ENCODE results near the gene SENP1. TPM values are rescaled to one million over a fixed set of nuclear protein-coding genes. Genes with fewer than 3 reads are reported as not detected.

Gene SENP1
- total RNA-seq, 1 experiment from 2014 or later = 17.7 TPM

GRCh38 chr12:48060474-48060873 is 45.4 kb downstream of the SENP1 start:
- H3K9me3 Mint-ChIP-seq (ENCODE audit: low read depth, unreplicated experiment) = peaks cover 11% of the 10 kb centered on the region
- intact Hi-C loops (cut with micrococcal nuclease; ENCODE audit: unreplicated experiment) = no loop called here
- CTCF ChIA-PET = no interaction called here
- H3K27me3 Mint-ChIP-seq (ENCODE audit: unreplicated experiment) = no peaks in the 10 kb centered on the region
- H3K27ac Mint-ChIP-seq (ENCODE audit: unreplicated experiment) = no peak overlapping the region
- no peak for TF ChIP-seq CTCF (IDR thresholded peaks at IDR 0.05; ENCODE audit: unreplicated experiment)
- H3K4me1 Mint-ChIP-seq (ENCODE audit: low read depth, unreplicated experiment) = no peaks in the 10 kb centered on the region
- no peak overlapping the region for H3K4me3 Mint-ChIP-seq (ENCODE audit: low read depth, unreplicated experiment)
- no peak for DNase-seq
- BruUV-seq (replicated peaks) = no TSS peak
- peaks cover 5% of the 10 kb centered on the region for H3K36me3 Mint-ChIP-seq (ENCODE audit: insufficient read depth, unreplicated experiment)

GRCh38 chr12:48058771-48059170 is 47.1 kb downstream of the SENP1 start:
- TF ChIP-seq CTCF (IDR thresholded peaks at IDR 0.05; ENCODE audit: unreplicated experiment) = no peak
- no TSS peak for BruUV-seq (replicated peaks)
- Mint-ChIP-seq H3K36me3 (ENCODE audit: insufficient read depth, unreplicated experiment) (peaks cover 4% of the 10 kb centered on the region), H3K27me3 (ENCODE audit: unreplicated experiment) (no peaks in the 10 kb centered on the region), H3K27ac (ENCODE audit: unreplicated experiment) (no peak overlapping the region), H3K4me3 (ENCODE audit: low read depth, unreplicated experiment) (no peak overlapping the region), H3K9me3 (ENCODE audit: low read depth, unreplicated experiment) (peaks cover 11% of the 10 kb centered on the region), H3K4me1 (ENCODE audit: low read depth, unreplicated experiment) (no peaks in the 10 kb centered on the region)
- intact Hi-C loops (cut with micrococcal nuclease; ENCODE audit: unreplicated experiment) = no loop called here
- CTCF ChIA-PET = no interaction called here
- no peak for DNase-seq

GRCh38 chr12:48054955-48055821 is 50.7 kb downstream of the SENP1 start:
- Mint-ChIP-seq H3K27me3 (ENCODE audit: unreplicated experiment) (no peaks in the 10 kb centered on the region), H3K4me1 (ENCODE audit: low read depth, unreplicated experiment) (no peaks in the 10 kb centered on the region), H3K4me3 (ENCODE audit: low read depth, unreplicated experiment) (no peak overlapping the region), H3K27ac (ENCODE audit: unreplicated experiment) (no peak overlapping the region), H3K36me3 (ENCODE audit: insufficient read depth, unreplicated experiment) (no peaks in the 10 kb centered on the region), H3K9me3 (ENCODE audit: low read depth, unreplicated experiment) (peaks cover 11% of the 10 kb centered on the region)
- BruUV-seq (replicated peaks) = no TSS peak
- CTCF ChIA-PET = no interaction called here
- no peak for TF ChIP-seq CTCF (IDR thresholded peaks at IDR 0.05; ENCODE audit: unreplicated experiment)
- no peak for DNase-seq
- intact Hi-C loops (cut with micrococcal nuclease; ENCODE audit: unreplicated experiment) = no loop called here

GRCh38 chr12:48053883-48054282 is 52.0 kb downstream of the SENP1 start:
- no peak for TF ChIP-seq CTCF (IDR thresholded peaks at IDR 0.05; ENCODE audit: unreplicated experiment)

More at GRCh38 chr12:48053883-48054282, 52.0 kb downstream of the SENP1 start:
- no peak for DNase-seq
- no TSS peak for BruUV-seq (replicated peaks)
- Mint-ChIP-seq H3K4me3 (ENCODE audit: low read depth, unreplicated experiment) (no peak overlapping the region), H3K27ac (ENCODE audit: unreplicated experiment) (no peak overlapping the region), H3K27me3 (ENCODE audit: unreplicated experiment) (no peaks in the 10 kb centered on the region), H3K4me1 (ENCODE audit: low read depth, unreplicated experiment) (no peaks in the 10 kb centered on the region), H3K9me3 (ENCODE audit: low read depth, unreplicated experiment) (peaks cover 7% of the 10 kb centered on the region), H3K36me3 (ENCODE audit: insufficient read depth, unreplicated experiment) (no peaks in the 10 kb centered on the region)
- CTCF ChIA-PET = no interaction called here
- intact Hi-C loops (cut with micrococcal nuclease; ENCODE audit: unreplicated experiment) = no loop called here
